GM18507 (cell line): ENCODE results near the gene KCNA10.

ENCODE experiments used
- DNase-seq: peaks from one replicate; pipeline ENCODE4 v3.0.0; 2011; ENCODE audit warnings: low read depth; ENCODE audit not compliant: insufficient read length; ENCODE audit errors: extremely low spot score
- FAIRE-seq: peaks from 2 replicates; lab custom pipeline; 2011; peaks lifted over from hg19 to GRCh38; lab: Jason Lieb, UNC

KCNA10 gene

GRCh38 chr1:110504226-110504625 lies 14.7 kb downstream of the KCNA10 start:
- DNase-seq (no peak), FAIRE-seq (no peak)

GRCh38 chr1:110503471-110503870 lies 15.5 kb downstream of the KCNA10 start:
- FAIRE-seq (no peak), DNase-seq (no peak)

- FAIRE-seq (no peak), DNase-seq (no peak)
Measured at GRCh38 chr1:110502402-110503151, 16.4 kb downstream of the KCNA10 start.

- FAIRE-seq (no peak), DNase-seq (no peak)
Measured at GRCh38 chr1:110501488-110502132, 17.4 kb downstream of the KCNA10 start.

- DNase-seq (no peak), FAIRE-seq (no peak)
Measured at GRCh38 chr1:110498270-110498669, 20.7 kb downstream of the KCNA10 start.

- peak; percentile 88 for FAIRE-seq
- DNase-seq: peak; percentile 66
Measured at GRCh38 chr1:110495926-110496600, 22.9 kb downstream of the KCNA10 start.

GRCh38 chr1:110494522-110495406 lies 24.2 kb downstream of the KCNA10 start:
- FAIRE-seq (no peak), DNase-seq (no peak)

GRCh38 chr1:110494036-110494435 lies 24.9 kb downstream of the KCNA10 start:
- DNase-seq: no peak
- no peak for FAIRE-seq

- no peak for FAIRE-seq
Measured at GRCh38 chr1:110493059-110493699, 25.8 kb downstream of the KCNA10 start.

GRCh38 chr1:110492573-110492972 lies 26.4 kb downstream of the KCNA10 start:
- no peak for FAIRE-seq
- no peak for DNase-seq

More at GRCh38 chr1:110493059-110493699, 25.8 kb downstream of the KCNA10 start:
- no peak for DNase-seq

GRCh38 chr1:110490791-110491451 lies 28.1 kb downstream of the KCNA10 start:
- DNase-seq (no peak), FAIRE-seq (no peak)

GRCh38 chr1:110489973-110490542 lies 28.9 kb downstream of the KCNA10 start:
- no peak for FAIRE-seq
- no peak for DNase-seq

- no peak for FAIRE-seq
Measured at GRCh38 chr1:110489406-110489805, 29.6 kb downstream of the KCNA10 start.

GRCh38 chr1:110488867-110489266 lies 30.1 kb downstream of the KCNA10 start:
- DNase-seq (no peak), FAIRE-seq (no peak)

More at GRCh38 chr1:110489406-110489805, 29.6 kb downstream of the KCNA10 start:
- DNase-seq: no peak

GRCh38 chr1:110488161-110488560 lies 30.8 kb downstream of the KCNA10 start:
- FAIRE-seq (no peak), DNase-seq (no peak)

- DNase-seq (no peak), FAIRE-seq (no peak)
Measured at GRCh38 chr1:110487726-110488125, 31.2 kb downstream of the KCNA10 start.

GRCh38 chr1:110485725-110486124 lies 33.2 kb downstream of the KCNA10 start:
- DNase-seq (no peak), FAIRE-seq (no peak)

GRCh38 chr1:110484801-110485200 lies 34.2 kb downstream of the KCNA10 start:
- no peak for DNase-seq
- no peak for FAIRE-seq
